ENCODE measurements around the gene MYO6.
"Not testable (repeated sequence)": the region's sequence is repeated elsewhere in the genome, so short reads cannot be mapped to it uniquely, and the experiment has no call there.

The MYO6 gene

DNA sequence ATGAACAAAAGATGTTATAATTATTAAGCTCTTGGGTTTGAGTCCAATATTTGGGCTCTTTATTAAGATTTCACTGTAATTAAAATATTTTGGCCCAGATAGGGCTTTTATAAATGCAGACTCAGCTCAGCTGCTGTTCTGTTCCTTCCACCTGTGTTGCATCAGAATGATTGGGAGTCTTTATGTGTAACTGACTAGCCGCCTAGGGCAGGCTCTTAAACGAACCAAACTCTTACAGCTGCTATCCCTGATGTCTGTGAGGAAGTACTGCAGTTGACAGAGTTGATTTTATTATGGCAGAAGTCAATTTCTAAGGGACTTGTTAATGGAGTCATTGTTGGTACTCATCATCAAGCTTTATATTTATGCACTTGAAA is 144.7 kb downstream of the MYO6 start:
- DNase-seq, result no peak

DNA sequence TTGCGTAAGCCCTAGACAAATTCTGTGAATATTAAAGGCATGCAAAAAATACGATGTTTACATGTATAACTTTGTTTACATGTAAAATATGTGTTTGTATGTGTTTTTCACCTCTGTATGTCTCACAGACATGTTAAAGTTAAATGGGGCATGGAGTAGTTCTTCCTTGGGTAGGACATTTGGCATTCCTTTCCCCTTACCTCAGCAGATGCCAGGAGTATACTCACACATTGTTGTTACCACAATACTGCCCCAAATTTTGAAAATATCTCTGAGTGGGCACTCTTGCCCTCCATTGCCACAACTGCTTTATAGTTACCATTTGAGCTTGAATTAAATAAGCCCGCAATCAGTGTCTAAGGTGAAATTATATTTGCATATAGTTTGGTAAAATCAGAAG is 147.5 kb downstream of the MYO6 start:
- DNase-seq, result no peak

DNA sequence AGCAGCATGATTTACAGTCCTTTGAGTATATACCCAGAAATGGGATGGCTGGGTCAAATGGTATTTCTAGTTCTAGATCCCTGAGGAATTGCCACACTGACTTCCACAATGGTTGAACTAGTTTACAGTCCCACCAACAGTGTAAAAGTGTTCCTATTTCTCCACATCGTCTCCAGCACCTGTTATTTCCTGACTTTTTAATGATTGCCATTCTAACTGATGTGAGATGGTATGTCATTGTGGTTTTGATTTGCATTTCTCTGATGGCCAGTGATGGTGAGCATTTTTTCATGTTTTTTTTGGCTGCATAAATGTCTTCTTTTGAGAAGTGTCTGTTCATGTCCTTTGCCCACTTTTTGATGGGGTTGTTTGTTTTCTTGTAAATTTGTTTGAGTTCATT is 151.2 kb downstream of the MYO6 start:
- DNase-seq, result not testable (repeated sequence)

DNA sequence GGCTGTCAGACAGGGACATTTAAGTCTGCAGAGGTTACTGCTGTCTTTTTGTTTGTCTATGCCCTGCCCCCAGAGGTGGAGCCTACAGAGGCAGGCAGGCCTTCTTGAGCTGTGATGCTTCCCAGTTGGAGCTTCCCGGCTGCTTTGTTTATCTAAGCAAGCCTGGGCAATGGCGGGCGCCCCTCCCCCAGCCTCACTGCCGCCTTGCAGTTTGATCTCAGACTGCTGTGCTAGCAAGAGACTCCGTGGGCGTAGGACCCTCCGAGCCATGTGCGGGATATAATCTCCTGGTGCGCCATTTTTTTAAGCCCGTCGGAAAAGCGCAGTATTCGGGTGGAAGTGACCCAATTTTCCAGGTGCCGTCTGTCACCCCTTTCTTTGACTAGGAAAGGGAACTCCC is 156.1 kb downstream of the MYO6 start:
- DNase-seq, result not testable (repeated sequence)

DNA sequence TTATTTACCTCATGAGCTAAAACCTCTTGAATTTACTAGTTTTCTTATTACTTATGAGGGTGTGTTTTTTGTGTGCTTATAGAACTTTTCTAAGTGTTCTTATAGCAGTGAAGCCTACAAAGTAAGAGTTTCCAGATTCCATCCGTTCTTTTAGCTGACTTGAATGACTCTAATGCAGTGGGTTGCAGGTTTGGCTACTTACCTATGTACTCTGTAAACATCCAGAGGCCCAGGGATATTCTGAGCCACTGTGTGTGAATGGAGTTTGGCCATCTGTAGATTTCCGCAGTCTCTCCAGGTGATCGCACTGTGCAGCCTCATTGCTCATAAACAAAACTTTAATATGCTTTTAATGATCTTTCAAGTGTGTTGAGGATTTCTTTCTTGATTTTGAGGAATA is 157.8 kb downstream of the MYO6 start:
- no peak for DNase-seq

DNA sequence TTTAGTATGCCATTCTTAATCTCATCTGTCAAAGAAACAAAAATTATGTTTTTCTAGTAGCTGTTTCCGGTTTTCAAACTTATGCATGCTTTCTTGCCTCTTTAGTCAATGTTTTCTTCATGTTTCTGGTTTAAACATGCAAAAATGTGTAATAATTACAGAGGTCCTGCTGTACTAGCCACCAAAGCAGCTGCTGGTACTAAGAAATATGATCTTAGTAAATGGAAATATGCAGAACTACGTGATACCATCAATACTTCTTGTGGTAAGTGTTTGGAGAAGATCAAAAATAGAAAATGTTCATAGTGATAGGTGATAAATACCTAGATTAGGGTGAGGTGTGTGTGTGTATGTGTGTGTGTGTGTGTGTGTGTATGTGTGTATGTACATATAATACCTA is 158.4 kb downstream of the MYO6 start:
- DNase-seq, result no peak

DNA sequence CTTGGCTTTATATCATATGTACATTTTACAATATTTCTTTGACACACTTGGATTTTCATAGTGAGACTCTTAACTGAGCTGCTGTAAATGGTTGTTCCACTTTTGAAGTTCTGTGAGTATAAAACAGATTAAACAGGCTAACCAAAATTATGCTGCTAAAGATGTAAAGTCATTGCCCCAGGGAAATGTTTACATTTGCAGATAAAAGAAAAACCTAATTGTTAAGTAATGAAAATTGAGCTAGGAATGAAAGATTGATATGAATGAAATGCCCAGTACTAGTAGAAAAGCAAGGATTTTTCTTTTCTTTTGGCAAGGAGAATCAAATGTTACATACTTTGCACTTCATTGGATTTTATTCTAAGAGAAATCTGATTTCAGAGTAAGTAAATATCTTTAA is 164.0 kb downstream of the MYO6 start:
- DNase-seq, result no peak

DNA sequence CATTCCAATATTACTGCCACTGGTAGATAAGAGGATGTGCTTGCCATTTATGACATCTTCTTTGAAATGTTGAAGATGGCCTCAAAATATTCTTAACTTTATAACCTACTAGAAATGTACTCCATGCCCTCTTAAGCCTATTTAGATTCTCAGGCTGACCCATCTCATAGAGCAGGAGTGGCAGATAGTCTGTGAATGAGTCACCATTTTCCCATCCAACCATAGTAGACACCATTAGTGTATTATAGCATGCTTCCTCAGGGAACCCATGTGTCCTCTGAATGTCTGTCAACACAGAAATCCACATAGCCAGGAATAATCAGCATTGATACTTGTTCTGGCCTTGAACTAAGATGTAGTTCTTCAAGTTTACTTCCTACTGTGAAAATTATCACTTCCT is 173.2 kb downstream of the MYO6 start:
- no peak for DNase-seq

DNA sequence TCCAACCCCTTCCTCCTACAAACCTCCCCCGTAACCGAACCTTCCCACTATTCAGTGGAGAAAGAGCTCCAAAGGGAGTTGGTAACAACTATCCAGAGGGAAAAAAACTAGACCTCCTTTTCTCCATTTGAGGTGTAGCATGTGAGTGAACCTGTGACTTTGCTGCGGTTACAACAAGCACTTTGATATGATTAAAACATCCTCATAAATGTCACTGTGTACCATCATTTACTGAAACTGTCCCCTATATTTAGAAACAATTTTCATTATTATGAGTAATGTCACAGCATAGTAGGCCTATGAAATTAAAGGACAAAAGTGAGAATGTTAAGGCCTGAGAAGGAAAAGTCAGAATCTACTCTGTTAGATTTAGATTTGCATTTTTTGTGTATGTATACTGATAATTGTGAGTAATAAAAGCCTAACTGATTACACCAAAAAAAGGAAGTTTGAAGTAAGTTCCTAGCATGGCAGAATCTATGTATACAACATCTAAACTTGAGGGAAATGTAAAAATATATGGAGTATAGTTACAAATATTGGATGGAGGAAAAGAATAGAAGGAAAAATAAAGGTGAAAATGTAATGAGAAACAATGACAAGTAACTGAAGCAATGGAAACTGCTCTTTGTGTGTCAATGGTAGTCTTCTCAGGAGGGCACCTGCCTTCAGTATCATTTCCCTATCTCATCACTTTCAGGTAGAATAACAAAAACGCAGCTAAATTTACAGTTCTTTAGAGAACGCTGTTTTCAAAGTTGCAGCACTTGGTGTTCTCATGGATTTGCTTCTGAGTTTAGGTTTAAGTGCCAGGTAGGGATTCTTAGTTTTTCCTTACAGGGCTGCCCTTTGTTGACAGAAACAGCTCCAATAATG is 177.5 kb downstream of the MYO6 start:
- no peak for DNase-seq

DNA sequence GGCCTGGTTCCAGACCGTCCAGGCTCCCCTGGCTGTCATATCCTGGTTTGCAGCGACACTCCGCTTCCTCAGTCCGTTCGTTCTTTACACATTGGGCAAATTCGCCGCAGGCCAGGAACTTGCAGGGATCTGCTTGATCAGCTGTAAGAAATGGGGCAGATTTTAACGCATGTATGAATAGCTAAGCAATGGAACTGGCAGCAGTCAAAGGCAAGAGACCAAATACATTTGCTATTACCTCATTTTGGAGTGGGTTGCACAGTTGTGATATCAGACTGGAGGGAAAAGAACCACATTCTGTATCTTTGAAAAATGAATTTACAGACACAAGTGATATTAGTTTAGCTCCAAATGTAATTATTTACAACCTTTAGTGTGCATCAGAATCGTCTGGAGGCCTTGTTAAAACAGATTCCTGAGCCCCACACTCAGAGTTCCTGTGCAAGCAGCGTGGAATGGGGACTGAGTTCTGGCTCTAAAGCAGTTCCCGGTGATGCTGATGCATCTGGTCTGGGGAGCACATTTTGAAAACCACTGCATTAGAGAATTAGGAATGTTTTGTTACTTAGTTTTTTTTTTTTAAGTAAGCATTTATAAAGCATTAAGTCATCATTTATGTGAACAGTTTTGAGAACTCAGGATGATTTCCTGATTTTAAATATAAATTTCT is 182.1 kb downstream of the MYO6 start:
- DNase-seq, result no peak

DNA sequence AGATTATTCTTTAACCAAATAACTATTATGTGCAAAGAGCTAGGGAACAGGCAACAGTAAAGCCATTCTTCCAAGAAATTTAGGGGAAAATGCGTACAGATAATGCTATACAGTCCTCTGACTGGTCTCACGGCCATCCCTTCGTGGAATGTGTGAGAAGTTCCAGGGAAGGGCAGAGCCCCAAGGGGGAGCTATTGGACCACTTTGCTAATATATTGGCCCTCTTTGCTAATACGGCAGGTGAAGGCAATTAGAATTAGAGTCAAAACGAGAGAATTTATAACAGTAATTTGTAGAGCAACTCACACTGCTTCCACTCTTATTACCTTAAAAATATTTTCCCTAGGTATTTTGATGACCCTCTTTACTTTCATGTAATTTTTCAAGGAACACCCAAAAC is 183.0 kb downstream of the MYO6 start:
- peak; percentile 52 for DNase-seq

DNA sequence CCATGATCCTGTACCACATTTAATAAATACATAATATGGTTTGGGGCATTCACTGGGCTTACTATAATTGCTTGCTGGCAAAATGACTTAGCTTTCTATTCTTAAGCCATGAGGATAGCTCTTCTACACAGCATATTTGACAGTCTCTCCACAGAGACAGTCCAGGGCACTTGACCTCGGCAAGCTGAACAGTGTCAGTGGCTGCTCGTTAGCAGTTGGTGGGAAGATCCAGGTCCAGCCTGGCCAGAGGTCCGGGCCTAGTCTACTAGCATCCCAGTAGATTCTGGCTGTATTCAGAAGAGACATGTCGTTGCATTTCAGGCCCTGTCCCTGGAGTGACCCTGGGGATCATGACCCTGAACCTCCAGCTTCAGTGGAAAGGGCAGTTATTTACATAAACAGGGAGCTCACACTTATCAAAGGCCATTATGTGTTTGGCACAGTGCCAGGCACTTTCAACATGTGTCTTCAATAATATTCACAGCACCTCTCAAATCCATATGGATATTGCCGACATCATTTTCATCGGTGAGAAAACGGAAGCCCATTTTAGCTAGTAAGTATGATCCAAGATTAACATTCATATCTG is 184.4 kb downstream of the MYO6 start:
- DNase-seq, result no peak

DNA sequence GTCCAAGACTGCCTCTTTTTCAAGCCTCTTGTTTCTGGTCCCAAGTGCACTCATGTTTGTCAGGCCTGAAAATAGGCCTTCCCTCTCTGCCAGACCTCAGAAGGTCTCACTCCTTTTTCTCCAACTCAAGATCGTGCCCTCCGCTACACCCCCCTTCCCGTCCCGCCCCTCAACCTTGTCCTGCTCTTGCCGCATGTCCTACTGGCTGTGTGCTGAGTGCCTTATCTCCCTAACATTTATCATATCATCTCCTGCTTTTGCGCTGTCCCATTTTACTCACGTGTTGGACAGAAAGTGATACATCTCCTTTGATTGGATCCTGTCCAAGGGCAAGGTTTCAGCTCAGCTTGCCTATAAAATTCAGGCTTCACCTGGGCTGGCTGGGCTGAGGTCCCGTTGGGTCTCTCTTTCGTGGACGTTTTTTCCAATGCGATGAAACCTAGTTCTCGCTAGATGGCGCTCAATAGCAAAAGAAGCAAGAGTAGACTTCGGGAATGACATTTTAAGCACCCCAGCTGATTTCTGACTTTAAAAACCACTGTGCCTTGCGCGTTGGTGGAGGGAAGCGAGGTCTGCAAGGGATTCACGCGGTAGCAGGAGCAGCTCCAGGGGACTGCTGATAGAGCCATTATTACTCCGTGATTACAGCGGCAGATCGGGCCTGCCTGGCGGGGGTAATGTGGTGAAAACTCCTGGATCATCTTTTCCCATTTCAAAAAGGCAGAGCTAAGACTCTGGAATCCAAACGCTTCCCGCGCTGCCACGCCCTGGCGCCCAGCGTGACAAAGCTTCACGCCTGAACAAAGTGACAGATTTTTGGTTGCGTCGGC is 185.8 kb downstream of the MYO6 start:
- peak; percentile 79 for DNase-seq

DNA sequence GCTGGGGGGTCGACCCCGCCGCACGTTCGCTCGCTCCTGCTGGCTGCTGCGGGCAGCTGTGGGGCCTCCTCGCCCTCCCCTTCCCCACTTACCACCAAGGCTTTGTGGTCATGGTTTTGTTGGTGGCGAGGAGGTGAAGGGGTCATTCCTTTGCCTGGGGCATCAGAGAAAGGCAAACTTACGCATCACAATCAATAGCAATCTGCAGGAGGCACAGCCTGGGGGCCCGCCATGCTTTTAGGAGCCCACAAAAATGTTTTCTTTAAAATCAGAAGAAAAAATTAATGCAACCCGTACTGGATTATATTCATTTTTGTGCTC is 186.4 kb downstream of the MYO6 start:
- DNase-seq, result no peak

DNA sequence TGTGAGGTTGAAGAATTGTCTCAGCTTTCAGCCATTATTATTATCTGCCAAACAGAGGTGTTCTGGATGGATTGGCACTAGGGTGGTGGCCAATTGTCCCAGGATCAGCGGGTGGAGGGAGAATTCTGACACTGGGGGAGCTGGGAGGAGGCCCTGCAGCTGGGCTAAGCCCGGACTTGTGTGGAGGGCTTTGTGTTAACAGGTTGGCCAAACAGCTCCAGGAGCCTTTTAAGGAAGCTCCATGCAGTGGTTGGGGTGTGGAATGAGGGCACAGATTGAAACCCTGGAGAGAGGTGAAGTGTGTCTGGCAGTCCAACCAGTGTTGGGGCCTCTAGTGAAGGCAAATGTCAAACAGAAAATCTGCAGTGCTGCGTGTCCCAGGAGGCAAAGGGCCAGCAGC is 187.6 kb downstream of the MYO6 start:
- no peak for DNase-seq

DNA sequence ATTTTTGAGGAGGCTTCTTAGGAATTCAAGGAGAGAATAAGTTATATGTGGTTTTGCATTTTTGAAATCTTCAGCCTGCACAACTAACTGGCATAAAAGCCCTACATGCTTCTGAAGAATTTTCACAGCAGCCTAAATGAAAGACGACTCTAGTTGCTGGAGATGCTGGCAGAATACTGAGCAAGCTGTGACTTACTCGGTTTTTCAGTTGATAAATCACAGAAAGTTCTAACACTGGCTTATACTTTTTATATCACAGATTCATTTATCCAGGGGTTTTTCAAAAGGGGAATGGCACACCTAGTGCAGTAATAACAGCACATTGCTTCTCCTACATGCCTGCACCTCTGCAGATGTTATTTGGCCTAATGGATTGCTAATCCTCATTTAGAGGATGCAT is 188.8 kb downstream of the MYO6 start:
- no peak for DNase-seq

DNA sequence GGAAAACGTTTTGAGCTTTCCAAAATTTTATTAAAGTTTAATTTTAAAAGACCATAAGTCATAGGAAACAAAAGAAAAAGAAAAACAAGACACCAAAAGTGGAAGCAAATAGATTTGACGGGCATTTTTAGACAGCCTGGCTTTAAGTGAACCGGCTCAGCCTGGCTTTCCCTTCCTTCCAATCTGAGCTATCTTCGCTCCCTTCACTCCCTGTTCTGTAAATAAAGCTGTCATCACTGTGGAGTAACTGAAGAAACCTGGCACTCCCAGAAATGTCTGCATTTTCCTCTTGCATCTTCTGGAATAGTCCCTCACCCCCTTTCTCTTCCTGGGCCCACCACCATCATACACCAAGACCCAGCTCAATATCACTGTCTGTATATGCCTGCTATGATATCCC is 191.5 kb downstream of the MYO6 start:
- no peak for DNase-seq

DNA sequence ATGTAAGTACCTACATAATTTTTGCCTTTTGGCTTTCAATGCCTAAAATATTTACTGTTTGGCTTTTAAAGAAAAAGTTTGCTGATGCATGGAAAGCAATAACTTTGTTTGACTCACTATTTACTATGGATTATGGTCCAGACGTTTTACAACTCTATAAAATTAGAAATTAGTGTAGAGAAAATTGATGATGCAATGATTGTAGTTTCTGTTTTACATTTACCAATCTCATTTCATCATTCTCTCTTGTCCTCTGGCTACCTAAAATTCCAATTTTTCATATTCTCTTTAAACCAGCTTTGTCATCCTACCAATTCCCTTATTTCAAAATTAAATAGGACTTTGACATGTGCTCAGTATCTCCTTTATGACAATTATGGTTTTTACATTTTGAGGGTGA is 192.5 kb downstream of the MYO6 start:
- no peak for DNase-seq

DNA sequence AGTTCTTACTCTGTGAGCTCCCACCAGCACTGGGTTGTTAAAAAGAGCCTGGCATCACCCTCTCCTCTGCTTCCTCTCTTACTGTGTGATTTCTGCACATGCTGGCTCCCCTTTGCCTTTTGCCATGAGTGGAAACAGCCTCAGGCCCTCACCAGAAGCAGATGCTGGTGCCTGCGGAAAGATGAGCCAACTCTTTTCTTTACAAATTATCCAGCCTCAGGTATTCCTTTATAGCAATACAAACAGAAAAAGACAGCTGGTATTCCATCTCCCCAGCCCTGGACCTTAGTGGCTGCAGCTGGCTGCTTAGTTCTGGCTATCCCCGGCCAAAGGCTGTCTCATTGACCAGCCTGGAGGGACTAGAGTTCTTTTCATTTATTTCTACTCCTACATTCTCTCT is 194.3 kb downstream of the MYO6 start:
- no peak for DNase-seq

DNA sequence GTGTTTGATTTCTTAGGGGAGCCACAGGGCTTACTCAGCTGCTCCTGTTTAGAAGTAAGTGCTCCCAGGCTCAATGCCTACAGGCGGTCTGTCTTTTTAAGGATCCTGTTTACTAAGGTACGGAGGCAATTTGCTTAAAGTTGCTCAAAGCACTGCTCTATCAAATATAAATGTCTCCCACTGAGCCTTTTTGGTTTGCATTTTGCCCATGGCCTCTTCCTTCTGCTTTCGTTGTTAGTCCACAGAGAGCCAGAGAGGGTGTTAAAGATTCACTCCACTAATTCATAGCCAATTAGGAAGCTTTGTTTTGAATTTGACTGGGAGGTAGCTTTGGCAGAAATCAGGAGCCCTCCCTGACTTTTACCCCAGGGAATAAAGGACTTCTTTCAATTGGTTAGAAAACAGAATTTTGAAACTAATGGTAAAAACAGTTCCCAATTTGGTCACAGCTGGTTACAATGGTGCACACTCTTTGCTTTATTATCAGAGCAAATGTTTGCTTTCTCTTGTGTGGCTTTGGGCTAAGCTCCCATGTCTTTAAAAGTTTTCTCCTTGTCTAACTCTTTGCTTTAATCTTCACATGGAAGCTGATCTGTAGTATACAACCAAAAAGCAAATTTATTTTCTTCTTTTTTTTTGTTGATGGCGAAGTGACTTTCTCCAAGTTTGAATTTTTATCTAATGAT is 197.2 kb downstream of the MYO6 start:
- no peak for DNase-seq

DNA sequence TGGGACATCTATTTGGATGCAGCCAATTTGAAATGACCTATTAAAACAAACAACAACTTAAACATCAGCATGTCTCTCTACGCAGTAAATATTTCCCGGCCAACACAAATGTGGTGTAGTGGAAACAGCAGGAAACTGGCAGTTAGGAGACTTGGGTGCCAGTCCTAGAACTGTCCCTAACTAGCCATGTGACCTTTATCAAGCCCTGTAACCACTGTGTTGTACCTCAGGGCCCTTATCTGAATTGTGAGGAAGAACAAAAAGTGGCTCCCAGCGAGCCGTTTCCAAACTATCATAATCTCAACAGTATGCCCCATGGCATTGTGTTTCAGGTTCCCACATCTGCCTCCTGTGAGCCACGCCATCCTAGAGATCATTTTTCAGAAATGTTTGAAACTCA is 198.9 kb downstream of the MYO6 start:
- DNase-seq, result no peak

DNA sequence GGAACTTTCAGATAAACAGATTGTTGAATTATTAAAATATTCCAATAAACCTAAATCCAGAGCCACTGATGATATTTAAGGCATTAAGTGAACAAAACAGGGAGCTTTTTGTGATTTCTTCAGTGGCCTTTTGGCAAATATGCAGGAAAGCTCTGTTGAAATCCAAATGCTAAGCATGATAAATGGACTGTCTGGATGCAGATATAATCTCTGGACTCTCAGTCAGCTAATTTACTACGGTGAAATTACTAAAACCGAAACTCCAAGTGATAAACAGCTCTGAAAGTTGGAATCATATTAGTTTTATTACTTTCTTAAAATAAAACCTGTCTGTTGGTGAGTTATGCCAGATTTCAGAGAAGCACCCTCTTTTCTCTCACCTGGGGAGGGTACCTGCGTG is 203.1 kb downstream of the MYO6 start:
- no peak for DNase-seq

DNA sequence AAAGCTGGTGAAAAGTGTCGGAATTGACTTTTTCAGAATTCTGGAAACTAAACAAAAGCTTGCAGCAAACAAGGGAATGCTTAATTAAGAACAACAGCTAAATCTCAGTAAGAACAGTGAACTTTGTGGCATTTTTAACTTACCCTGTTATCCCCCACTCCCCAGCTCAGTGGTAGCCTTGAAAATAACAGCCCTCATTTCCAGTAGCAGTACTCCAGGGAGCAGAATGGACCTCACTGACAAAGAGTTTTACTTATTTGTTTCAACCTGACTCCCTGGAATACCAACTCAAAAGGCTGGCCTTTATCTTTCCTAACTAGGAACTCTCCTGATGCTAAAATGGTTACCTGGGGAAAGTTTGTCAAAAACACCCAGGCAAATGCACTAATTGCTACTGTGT is 214.5 kb downstream of the MYO6 start:
- no peak for DNase-seq
